Osteoblast (primary cell): Measurements from ENCODE around the gene CHCHD10. TPM values are rescaled to one million over a fixed set of nuclear protein-coding genes. Genes with fewer than 3 reads are reported as not detected.

ENCODE experiments used
- DNase-seq: peaks from one replicate; pipeline ENCODE4 v3.0.0; 2011; ENCODE audit warnings: low spot score, mixed read lengths; ENCODE audit not compliant: insufficient read length; ENCODE audit errors: missing footprints
- H2AFZ ChIP-seq: 2 replicates; pipeline ENCODE4 v1.6.0; 2011; ENCODE audit warnings: mild to moderate bottlenecking, low read length
- H3K27ac ChIP-seq: 2 replicates; pipeline ENCODE4 v1.5.1; 2011; ENCODE audit warnings: mild to moderate bottlenecking, low read depth, low read length, moderate library complexity
- H3K27me3 ChIP-seq: 2 replicates; pipeline ENCODE4 v1.6.0; 2012; ENCODE audit warnings: mild to moderate bottlenecking, control low read depth, inconsistent platforms, low read length, moderate library complexity; ENCODE audit not compliant: insufficient read depth
- H3K36me3 ChIP-seq: 2 replicates; pipeline ENCODE4 v1.5.1; 2011; ENCODE audit warnings: mild to moderate bottlenecking, low read length, control low read depth, moderate library complexity; ENCODE audit not compliant: insufficient read depth
- H3K4me1 ChIP-seq: 2 replicates; pipeline ENCODE4 v1.5.1; 2011; ENCODE audit warnings: mild to moderate bottlenecking, low read length, control low read depth, moderate library complexity; ENCODE audit not compliant: insufficient read depth
- H3K4me2 ChIP-seq: 2 replicates; pipeline ENCODE4 v1.6.0; 2011; ENCODE audit warnings: mild to moderate bottlenecking, low read length; ENCODE audit not compliant: insufficient read depth
- H3K4me3 ChIP-seq: fragments of 200-600 bp; sonication (generic); 3 replicates; pipeline ENCODE4 v1.5.1; 2012; ENCODE audit warnings: mild to moderate bottlenecking, low read length, inconsistent platforms; ENCODE audit not compliant: insufficient read depth
- H3K79me2 ChIP-seq: 2 replicates; pipeline ENCODE4 v1.6.0; 2012; ENCODE audit warnings: mild to moderate bottlenecking, low read length, control low read depth, inconsistent platforms; ENCODE audit not compliant: insufficient read depth
- H3K9me3 ChIP-seq: 2 replicates; pipeline ENCODE4 v1.5.1; 2011; ENCODE audit warnings: low read depth, low read length, control low read depth
- H4K20me1 ChIP-seq: 2 replicates; pipeline ENCODE4 v1.6.0; 2012; ENCODE audit warnings: mild to moderate bottlenecking, low read length, control low read depth; ENCODE audit not compliant: insufficient read depth
- total RNA-seq: library from RNA; depleted of rRNA; stranded (reverse); fragments of >200 nt; gene quantifications from 2 replicates; pipeline ENCODE4 v1.2.3, GENCODE V29; 2012
- TF ChIP-seq, protein P1 (sequence below): IDR thresholded peaks from 2 replicates; pipeline ENCODE4 v1.5.1; 2011; ENCODE audit warnings: mild to moderate bottlenecking, low read depth, low read length, moderate library complexity; ENCODE audit errors: extremely low read depth

Gene CHCHD10
- total RNA-seq, 1 donor: 1.1 TPM

- H3K79me2 ChIP-seq: no peaks in the 10 kb centered on the region
- peaks cover 3% of the 10 kb centered on the region for H4K20me1 ChIP-seq
- H2AFZ ChIP-seq: no peak overlapping the region
- peaks cover 66% of the 10 kb centered on the region for H3K36me3 ChIP-seq
- no peak overlapping the region for H3K4me3 ChIP-seq
- H3K9me3 ChIP-seq: no peaks in the 10 kb centered on the region
- DNase-seq: no peak
- H3K27me3 ChIP-seq: no peaks in the 10 kb centered on the region
- TF ChIP-seq, protein P1, sequence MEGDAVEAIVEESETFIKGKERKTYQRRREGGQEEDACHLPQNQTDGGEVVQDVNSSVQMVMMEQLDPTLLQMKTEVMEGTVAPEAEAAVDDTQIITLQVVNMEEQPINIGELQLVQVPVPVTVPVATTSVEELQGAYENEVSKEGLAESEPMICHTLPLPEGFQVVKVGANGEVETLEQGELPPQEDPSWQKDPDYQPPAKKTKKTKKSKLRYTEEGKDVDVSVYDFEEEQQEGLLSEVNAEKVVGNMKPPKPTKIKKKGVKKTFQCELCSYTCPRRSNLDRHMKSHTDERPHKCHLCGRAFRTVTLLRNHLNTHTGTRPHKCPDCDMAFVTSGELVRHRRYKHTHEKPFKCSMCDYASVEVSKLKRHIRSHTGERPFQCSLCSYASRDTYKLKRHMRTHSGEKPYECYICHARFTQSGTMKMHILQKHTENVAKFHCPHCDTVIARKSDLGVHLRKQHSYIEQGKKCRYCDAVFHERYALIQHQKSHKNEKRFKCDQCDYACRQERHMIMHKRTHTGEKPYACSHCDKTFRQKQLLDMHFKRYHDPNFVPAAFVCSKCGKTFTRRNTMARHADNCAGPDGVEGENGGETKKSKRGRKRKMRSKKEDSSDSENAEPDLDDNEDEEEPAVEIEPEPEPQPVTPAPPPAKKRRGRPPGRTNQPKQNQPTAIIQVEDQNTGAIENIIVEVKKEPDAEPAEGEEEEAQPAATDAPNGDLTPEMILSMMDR: no peak
- H3K4me2 ChIP-seq: no peak overlapping the region
- H3K4me1 ChIP-seq: no peaks in the 10 kb centered on the region
- H3K27ac ChIP-seq: no peak overlapping the region
Observed at GRCh38 chr22:23815541-23816155, 47.9 kb upstream of the CHCHD10 start.

DNA sequence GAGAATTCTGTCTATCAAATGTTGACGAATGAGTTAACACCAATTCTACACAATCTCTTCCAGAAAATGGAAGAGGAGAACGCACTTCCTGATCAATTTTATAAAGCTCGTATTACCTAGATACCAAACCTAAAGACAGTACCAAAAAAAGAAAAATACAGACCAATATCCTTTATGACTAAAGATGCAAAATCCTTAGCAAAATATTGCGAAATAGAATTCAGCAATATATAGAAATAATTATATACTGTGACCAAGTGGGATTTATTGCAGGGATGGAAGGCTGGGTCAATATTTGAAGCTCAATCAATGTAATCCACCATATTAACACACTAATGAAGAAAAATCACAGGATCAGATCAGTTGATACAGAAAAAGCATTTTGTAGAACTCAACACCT is 44.6 kb upstream of the CHCHD10 start:
- no peaks in the 10 kb centered on the region for H3K79me2 ChIP-seq
- no peak for DNase-seq
- H3K27me3 ChIP-seq: no peaks in the 10 kb centered on the region
- H3K4me2 ChIP-seq: no peak overlapping the region
- H2AFZ ChIP-seq: no peak overlapping the region
- H3K4me3 ChIP-seq: no peak overlapping the region
- H3K4me1 ChIP-seq: no peaks in the 10 kb centered on the region
- peaks cover 47% of the 10 kb centered on the region for H3K36me3 ChIP-seq
- no peak overlapping the region for H3K27ac ChIP-seq
- no peaks in the 10 kb centered on the region for H3K9me3 ChIP-seq
- peaks cover 3% of the 10 kb centered on the region for H4K20me1 ChIP-seq
- TF ChIP-seq, protein P1: no peak

GRCh38 chr22:23806837-23807236 is 39.1 kb upstream of the CHCHD10 start:
- Histone ChIP-seq H3K4me2 (no peak overlapping the region), H3K4me3 (no peak overlapping the region), H2AFZ (no peak overlapping the region), H3K4me1 (no peaks in the 10 kb centered on the region), H3K79me2 (peaks cover 3% of the 10 kb centered on the region), H3K27me3 (no peaks in the 10 kb centered on the region), H3K36me3 (peaks cover 62% of the 10 kb centered on the region), H3K27ac (no peak overlapping the region), H4K20me1 (peaks cover 5% of the 10 kb centered on the region), H3K9me3 (no peaks in the 10 kb centered on the region)
- TF ChIP-seq, protein P1: no peak
- DNase-seq: no peak

- H3K27ac ChIP-seq: no peak overlapping the region
- no peaks in the 10 kb centered on the region for H3K4me1 ChIP-seq
- no peak overlapping the region for H3K4me2 ChIP-seq
- DNase-seq: no peak
- H3K79me2 ChIP-seq: peaks cover 3% of the 10 kb centered on the region
- peaks cover 6% of the 10 kb centered on the region for H4K20me1 ChIP-seq
- H3K36me3 ChIP-seq: peaks cover 67% of the 10 kb centered on the region
- no peaks in the 10 kb centered on the region for H3K9me3 ChIP-seq
- no peak overlapping the region for H3K4me3 ChIP-seq
- TF ChIP-seq, protein P1: no peak
- H2AFZ ChIP-seq: no peak overlapping the region
- no peaks in the 10 kb centered on the region for H3K27me3 ChIP-seq
Observed at GRCh38 chr22:23804781-23805291, 37.1 kb upstream of the CHCHD10 start.
